SK-N-SH treated with all-trans-retinoic acid at 6 μM for 48 hours (cell line): ENCODE data around the gene SNPH.

Experiments
- ESRRG ChIP-seq: fragments of 250-450 bp; sonication (Bioruptor Pico); IDR thresholded peaks from 2 replicates; pipeline ENCODE4 v1.6.1; 2021; ENCODE audit warnings: mild to moderate bottlenecking
- ISL1 ChIP-seq: fragments of 250-450 bp; sonication (Bioruptor Pico); IDR thresholded peaks from 2 replicates; pipeline ENCODE4 v2.1.2; 2022; ENCODE audit warnings: mild to moderate bottlenecking, moderate library complexity
- RARB ChIP-seq: fragments of 250-450 bp; sonication (Bioruptor Pico); IDR thresholded peaks from 2 replicates; pipeline ENCODE4 v1.8.0; 2021; ENCODE audit warnings: mild to moderate bottlenecking, moderate library complexity
- TOX ChIP-seq: fragments of 250-450 bp; sonication (Bioruptor Pico); IDR thresholded peaks from 2 replicates; pipeline ENCODE4 v1.8.0; 2021; ENCODE audit warnings: mild to moderate bottlenecking, moderate library complexity, borderline replicate concordance
- ZNF8 ChIP-seq: fragments of 450-650 bp; formaldehyde crosslinking; IDR thresholded peaks from 2 replicates; pipeline ENCODE4 v1.5.0; 2020; ENCODE audit warnings: mild to moderate bottlenecking, moderate library complexity
- TF ChIP-seq, protein P1 (sequence below): fragments of 250-450 bp; sonication (Bioruptor Pico); IDR thresholded peaks from 2 replicates; pipeline ENCODE4 v1.5.1; 2020; ENCODE audit warnings: low read depth, mild to moderate bottlenecking, moderate library complexity
- TF ChIP-seq, protein P2 (sequence below): fragments of 250-450 bp; sonication (Bioruptor Pico); IDR thresholded peaks from 2 replicates; pipeline ENCODE4 v1.8.0; 2020; ENCODE audit warnings: mild to moderate bottlenecking, moderate library complexity, borderline replicate concordance

DNA sequence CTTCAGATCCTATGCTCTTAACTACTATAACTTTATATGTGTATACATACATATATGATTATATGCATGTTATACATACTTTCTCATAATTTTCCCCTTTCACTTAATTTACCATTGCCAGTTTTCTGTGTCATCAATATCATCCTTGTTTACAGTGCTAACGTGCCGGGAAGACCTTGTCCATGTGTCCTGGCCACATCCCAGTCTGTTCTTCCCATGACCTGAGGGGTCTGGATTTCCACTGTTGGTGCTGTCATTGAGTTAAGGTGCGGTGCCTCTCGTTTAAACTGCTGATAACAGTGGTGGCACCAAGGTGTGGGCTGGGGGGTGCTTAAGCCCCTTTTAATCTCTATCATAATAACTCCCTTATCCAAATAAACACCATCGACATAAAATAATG lies 71.3 kb downstream of the SNPH start:
- no peak for TF ChIP-seq ESRRG (CRISPR knock-in tag)
- no peak for TF ChIP-seq ISL1 (CRISPR knock-in tag)
- no peak for TF ChIP-seq ZNF8 (CRISPR knock-in tag)
- TF ChIP-seq, protein P1, sequence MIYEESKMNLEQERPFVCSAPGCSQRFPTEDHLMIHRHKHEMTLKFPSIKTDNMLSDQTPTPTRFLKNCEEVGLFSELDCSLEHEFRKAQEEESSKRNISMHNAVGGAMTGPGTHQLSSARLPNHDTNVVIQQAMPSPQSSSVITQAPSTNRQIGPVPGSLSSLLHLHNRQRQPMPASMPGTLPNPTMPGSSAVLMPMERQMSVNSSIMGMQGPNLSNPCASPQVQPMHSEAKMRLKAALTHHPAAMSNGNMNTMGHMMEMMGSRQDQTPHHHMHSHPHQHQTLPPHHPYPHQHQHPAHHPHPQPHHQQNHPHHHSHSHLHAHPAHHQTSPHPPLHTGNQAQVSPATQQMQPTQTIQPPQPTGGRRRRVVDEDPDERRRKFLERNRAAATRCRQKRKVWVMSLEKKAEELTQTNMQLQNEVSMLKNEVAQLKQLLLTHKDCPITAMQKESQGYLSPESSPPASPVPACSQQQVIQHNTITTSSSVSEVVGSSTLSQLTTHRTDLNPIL (CRISPR knock-in tag): no peak
- TF ChIP-seq TOX (CRISPR knock-in tag): no peak
- no peak for TF ChIP-seq RARB
- TF ChIP-seq, protein P2, sequence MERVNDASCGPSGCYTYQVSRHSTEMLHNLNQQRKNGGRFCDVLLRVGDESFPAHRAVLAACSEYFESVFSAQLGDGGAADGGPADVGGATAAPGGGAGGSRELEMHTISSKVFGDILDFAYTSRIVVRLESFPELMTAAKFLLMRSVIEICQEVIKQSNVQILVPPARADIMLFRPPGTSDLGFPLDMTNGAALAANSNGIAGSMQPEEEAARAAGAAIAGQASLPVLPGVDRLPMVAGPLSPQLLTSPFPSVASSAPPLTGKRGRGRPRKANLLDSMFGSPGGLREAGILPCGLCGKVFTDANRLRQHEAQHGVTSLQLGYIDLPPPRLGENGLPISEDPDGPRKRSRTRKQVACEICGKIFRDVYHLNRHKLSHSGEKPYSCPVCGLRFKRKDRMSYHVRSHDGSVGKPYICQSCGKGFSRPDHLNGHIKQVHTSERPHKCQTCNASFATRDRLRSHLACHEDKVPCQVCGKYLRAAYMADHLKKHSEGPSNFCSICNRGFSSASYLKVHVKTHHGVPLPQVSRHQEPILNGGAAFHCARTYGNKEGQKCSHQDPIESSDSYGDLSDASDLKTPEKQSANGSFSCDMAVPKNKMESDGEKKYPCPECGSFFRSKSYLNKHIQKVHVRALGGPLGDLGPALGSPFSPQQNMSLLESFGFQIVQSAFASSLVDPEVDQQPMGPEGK: no peak
